GM19324 (cell line): ENCODE data around the gene MCU.

Source experiments
- ATAC-seq: cut with Tn5 transposase; IDR thresholded peaks from one replicate; pipeline ENCODE4 v1.9.1; 2021; ENCODE audit warnings: mild to moderate bottlenecking, moderate library complexity; ENCODE audit not compliant: unreplicated experiment, low FRiP score

The MCU gene

DNA sequence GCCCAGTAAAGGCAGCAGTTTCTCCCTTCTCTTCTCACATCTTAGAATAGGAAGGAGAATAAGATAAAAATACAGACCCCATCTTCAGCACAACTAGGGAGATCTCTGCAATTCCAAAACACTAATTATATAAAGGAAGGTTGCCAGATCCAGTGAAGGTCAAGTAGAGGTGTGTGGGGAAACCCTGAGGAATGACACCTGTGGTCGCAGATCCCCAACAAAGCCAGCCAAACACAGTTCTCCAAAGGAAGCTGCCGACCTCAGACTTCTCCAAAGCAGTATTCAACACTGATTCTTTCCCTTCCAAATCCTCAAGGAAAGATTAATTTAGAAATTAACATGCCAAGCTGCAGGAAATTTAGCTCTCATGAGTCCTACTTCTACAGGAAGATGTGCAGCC lies 138.7 kb downstream of the MCU start:
- ATAC-seq, result no peak

GRCh38 chr10:72831696-72832409 lies 139.9 kb downstream of the MCU start:
- no peak for ATAC-seq

GRCh38 chr10:72832701-72833100 lies 140.8 kb downstream of the MCU start:
- ATAC-seq, result no peak

DNA sequence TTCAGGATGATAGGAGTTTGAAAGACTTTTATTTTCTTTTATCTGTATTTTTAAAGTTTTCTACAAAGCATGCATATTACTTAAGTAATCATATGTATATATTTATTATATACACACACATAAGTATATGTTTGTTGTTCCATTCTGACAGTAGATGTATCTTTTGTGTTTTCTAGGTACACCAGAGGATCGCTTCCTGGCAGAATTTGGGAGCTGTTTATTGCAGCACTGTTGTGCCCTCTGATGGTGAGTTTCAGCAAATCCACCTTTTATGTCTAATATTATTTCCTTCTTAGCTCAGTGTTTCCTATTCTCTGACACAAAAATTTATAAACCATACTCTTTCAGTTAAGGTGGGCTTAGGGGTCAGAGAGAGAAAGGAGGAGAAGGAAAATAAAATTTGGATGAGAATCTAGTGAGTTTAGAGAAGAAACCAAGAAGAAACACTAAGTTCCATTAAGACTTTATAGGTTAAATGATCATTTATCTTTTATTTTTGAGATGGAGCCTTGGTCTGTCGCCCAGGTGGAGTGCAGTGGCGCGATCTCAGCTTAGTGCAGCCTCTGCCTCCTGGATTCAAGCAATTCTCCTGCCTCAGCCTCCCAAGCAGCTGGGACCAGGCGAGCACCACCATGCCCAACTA lies 142.4 kb downstream of the MCU start:
- no peak for ATAC-seq

GRCh38 chr10:72840319-72840718 lies 148.4 kb downstream of the MCU start:
- no peak for ATAC-seq

DNA sequence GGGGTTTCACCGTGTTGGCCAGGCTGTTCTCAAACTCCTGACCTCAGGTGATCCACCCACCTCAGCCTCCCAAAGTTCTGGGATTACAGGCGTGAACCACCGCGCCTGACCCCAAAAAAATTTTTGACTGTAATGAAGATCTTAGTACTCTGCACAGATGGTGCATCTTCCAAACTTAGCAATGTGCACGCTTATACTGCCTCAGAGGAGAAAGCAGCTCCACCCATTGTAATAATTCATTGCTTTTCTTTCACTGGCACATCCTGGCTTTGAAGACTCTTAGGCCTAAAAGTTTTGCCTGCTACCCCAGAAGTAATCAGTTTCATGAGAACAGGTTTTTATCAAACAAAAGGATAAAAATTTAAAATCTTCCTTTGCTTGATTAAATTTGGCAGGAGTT lies 149.5 kb downstream of the MCU start:
- ATAC-seq, result no peak

DNA sequence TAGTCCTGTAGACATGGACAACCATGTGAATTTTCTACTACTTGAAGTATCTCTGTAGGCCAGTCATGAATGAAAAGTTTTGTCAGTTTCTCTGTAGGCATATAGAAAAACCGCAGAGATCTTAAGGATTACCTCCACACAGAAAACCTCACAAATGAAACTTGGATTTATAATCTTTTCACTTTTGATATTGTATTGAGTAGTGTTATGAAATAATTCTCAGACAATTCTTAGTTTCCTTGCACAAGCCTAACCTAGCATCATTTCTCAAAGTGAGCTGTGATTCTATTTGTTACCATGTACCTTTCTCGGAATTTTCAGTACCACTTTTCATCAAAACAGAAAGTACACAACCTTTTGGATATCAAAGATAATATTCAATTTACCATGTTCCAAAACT lies 150.2 kb downstream of the MCU start:
- no peak for ATAC-seq

DNA sequence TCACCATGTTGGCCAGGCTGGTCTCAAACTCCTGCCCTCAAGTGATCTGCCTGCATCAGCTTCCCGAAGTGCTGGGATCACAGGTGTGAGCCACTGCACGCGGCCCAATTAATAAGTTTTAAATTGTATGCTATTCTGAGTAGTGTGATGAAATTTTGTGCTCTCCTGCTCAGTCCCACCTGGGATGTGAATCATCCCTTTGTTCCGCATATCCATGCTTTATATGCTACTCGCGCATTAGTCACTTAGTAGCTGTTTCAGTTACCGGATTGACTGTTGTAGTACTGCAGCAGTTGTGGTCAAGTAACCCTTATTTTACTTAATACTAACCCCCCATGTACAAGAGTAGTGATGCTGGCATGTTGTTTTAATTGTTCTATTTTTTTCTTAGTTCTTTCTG lies 154.3 kb downstream of the MCU start:
- no peak for ATAC-seq

GRCh38 chr10:72847681-72848080 lies 155.7 kb downstream of the MCU start:
- no peak for ATAC-seq

DNA sequence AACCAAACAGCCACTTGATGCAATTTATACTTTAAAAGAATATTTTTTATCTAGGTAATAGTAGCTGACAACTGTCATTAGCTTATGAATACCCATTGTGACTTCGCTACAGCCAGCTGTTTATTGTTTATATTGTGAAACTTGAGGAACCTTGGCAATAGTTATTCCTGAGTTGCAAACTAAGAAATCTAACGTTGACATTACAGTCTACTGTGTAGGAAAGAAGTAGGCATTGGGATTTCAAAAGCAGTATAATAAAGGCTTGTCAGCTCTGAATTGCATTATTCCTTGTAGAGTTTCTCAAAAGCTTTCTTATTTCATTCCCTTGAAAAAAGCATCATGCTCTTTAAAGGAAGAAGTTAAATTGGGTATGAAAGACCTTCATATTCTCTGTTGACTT lies 158.9 kb downstream of the MCU start:
- ATAC-seq, result no peak

- ATAC-seq, result no peak
Measured at GRCh38 chr10:72851509-72851908, 159.6 kb downstream of the MCU start.

GRCh38 chr10:72852508-72852907 lies 160.6 kb downstream of the MCU start:
- no peak for ATAC-seq

GRCh38 chr10:72855129-72855528 lies 163.2 kb downstream of the MCU start:
- no peak for ATAC-seq

DNA sequence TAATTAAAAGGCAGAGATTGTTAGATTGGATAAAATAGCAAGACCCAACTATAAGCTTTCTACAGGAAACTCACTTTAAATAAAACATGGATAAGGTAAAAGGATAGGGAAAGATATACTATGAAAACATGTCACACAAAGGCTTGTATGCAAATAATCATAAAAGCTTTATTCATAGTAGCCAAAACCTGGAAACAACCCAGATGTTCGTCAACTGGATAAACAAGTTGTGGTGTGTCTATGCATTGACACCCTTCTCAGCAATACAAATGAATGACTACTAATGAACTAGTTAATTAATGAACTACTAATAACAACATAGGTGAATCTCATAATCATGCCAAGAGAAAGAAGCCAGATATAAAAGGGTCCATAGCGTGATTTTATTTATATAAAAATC lies 163.8 kb downstream of the MCU start:
- ATAC-seq, result no peak

- no peak for ATAC-seq
Measured at GRCh38 chr10:72858067-72858466, 166.1 kb downstream of the MCU start.

DNA sequence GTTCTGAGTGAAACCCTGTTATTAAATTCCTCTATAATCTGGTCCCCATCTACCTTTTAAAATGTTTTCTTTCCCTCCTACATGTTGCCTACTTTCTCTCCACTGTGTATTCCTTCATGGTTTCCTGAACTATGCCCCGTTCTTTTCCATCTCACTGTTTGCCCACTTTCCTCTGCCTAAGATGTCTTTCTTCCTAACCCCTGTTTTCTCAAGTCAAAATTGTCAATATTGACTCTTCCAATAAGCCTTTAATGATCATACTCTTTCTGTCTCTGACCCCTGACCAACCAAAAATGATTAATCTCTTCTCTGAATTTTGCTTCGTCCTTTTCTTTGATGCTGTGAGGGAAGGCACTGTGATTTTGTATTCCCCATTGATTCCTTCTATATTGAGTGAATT lies 171.0 kb downstream of the MCU start:
- ATAC-seq, result no peak

GRCh38 chr10:72875250-72876055 lies 183.5 kb downstream of the MCU start:
- ATAC-seq, result no peak

DNA sequence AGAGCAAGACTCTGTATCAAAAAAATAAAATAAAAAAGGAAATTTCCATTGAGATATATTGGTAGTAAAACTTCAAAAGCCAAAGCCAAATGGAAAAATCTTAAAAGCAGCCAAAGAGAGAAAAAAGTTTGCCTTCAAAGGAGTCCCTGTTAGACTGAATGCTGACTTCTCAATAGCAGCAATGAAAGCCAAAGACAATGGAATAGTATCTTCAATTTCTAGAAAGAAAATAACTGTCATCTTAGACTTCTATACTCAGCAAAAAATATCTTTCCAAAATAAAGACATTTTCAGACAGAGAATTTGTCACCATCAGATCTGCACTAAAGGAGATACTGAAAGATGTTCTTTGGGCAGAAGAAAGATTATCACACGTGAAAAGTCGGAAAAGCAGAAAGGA lies 187.3 kb downstream of the MCU start:
- no peak for ATAC-seq

GRCh38 chr10:72881291-72881690 lies 189.3 kb downstream of the MCU start:
- no peak for ATAC-seq

- ATAC-seq, result no peak
Measured at GRCh38 chr10:72883861-72884260, 191.9 kb downstream of the MCU start.

- ATAC-seq, result no peak
Measured at GRCh38 chr10:72885953-72886352, 194.0 kb downstream of the MCU start.

- no peak for ATAC-seq
Measured at GRCh38 chr10:72886621-72887020, 194.7 kb downstream of the MCU start.
